ENCODE measurements around the gene BUD23. TPM values are rescaled to one million over a fixed set of nuclear protein-coding genes. Genes with fewer than 3 reads are reported as not detected.

Gene BUD23
- total and polyA plus RNA-seq, 2 donors (not counting 3 experiments of a cell fraction or from before 2014, with no cell fraction given), result 62.1 to 64.6 TPM

DNA sequence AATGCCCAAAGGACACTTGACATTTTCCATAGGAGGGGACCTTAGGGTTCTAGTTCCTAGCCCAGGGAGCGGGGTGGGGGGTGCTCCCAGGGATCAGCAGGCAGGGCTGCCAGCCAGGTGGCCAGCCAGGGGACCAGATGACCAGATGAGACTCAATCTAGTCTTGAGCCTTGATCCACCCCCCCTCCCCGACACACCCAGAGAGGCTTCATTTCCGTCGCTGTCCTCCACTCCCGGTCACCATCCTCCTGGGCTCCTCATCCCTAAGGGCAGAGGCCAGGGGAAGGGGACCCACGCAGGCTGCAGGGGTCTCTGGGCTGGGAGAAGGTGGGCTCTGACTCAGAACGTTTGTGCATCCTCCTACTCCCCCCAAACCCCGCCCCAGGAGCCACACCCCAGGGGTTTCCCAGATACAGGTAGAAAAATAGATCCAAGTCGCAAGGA is 35.1 kb downstream of the BUD23 start:
- H3K27ac ChIP-seq (ENCODE audit: insufficient read depth, low read depth, low read length), result peak overlapping the region; percentile 98
- peaks cover 35% of the 10 kb centered on the region for H3K4me1 ChIP-seq (ENCODE audit: control insufficient read depth, extremely low read depth, insufficient read depth, low read length)
- H3K4me2 ChIP-seq (ENCODE audit: insufficient read depth, low read length), result peak overlapping the region; percentile 48
- H3K9me3 ChIP-seq (replicated peaks; ENCODE audit: control insufficient read depth, insufficient read depth, low read length), result no peaks in the 10 kb centered on the region
- ChIA-PET POLR2A (no interaction called here), CTCF (interaction anchor here (1.0 to 3.4 kb wide), 4 partner anchors 14 to 111 kb away, joined by 5 to 26 read pairs (median 17); no protein-coding TSS in a partner anchor)
- TF ChIP-seq EZH2 (IDR thresholded peaks at IDR 0.05; ENCODE audit: borderline replicate concordance, low read depth, low read length, severe bottlenecking) (no peak), POLR2A (IDR thresholded peaks at IDR 0.05; ENCODE audit: low read depth, low read length) (no peak), GATA2 (IDR thresholded peaks at IDR 0.05; ENCODE audit: insufficient read depth, insufficient read length, low read depth, low read length) (no peak), MYC (IDR thresholded peaks at IDR 0.05; ENCODE audit: low read depth, low read length) (no peak), POLR2AphosphoS5 (IDR thresholded peaks at IDR 0.05; ENCODE audit: insufficient read depth, low read depth, low read length) (no peak), JUN (IDR thresholded peaks at IDR 0.05; ENCODE audit: borderline replicate concordance, insufficient read depth, insufficient read length, low read depth) (no peak), FOS (IDR thresholded peaks at IDR 0.05; ENCODE audit: borderline replicate concordance, insufficient read depth, low read length) (no peak)
- TF ChIP-seq, protein P1, sequence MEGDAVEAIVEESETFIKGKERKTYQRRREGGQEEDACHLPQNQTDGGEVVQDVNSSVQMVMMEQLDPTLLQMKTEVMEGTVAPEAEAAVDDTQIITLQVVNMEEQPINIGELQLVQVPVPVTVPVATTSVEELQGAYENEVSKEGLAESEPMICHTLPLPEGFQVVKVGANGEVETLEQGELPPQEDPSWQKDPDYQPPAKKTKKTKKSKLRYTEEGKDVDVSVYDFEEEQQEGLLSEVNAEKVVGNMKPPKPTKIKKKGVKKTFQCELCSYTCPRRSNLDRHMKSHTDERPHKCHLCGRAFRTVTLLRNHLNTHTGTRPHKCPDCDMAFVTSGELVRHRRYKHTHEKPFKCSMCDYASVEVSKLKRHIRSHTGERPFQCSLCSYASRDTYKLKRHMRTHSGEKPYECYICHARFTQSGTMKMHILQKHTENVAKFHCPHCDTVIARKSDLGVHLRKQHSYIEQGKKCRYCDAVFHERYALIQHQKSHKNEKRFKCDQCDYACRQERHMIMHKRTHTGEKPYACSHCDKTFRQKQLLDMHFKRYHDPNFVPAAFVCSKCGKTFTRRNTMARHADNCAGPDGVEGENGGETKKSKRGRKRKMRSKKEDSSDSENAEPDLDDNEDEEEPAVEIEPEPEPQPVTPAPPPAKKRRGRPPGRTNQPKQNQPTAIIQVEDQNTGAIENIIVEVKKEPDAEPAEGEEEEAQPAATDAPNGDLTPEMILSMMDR (IDR thresholded peaks at IDR 0.05; ENCODE audit: extremely low read depth in 1 of 2, insufficient read depth in 1 of 2, low read depth in 1 of 2, low read length in 2 of 2), result no peak
- TF ChIP-seq, protein P2, sequence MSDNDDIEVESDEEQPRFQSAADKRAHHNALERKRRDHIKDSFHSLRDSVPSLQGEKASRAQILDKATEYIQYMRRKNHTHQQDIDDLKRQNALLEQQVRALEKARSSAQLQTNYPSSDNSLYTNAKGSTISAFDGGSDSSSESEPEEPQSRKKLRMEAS (IDR thresholded peaks at IDR 0.05; ENCODE audit: insufficient read depth, insufficient read length), result no peak
- no peaks in the 10 kb centered on the region for H3K27me3 ChIP-seq (ENCODE audit: control insufficient read depth in 2 of 2, insufficient read depth in 2 of 2, low read length in 2 of 2)
- peaks cover 37% of the 10 kb centered on the region for H3K79me2 ChIP-seq (ENCODE audit: control insufficient read depth, insufficient read depth, low read length)
- intact Hi-C loops (cut with micrococcal nuclease) (loop anchor here (1.0 kb wide), 3 partner anchors 11 to 133 kb away; partner anchors contain the start of genes BUD23 and DNAJC30), dilution Hi-C loops (cut with MboI; ENCODE audit: extremely low pct_ligation_motif_present, low sequenced_read_pairs) (no loop called here)
- H3K9me1 ChIP-seq (replicated peaks; ENCODE audit: control insufficient read depth, extremely low read depth, insufficient read depth, low read length), result no peaks in the 10 kb centered on the region
- no peaks in the 10 kb centered on the region for H3K36me3 ChIP-seq (ENCODE audit: control insufficient read depth in 2 of 2, extremely low read depth in 1 of 2, insufficient read depth in 2 of 2, low read length in 2 of 2)
- no peak overlapping the region for H2AFZ ChIP-seq (ENCODE audit: low read depth, low read length)
- H4K20me1 ChIP-seq (replicated peaks; ENCODE audit: control insufficient read depth, extremely low read depth, insufficient read depth, low read length), result no peaks in the 10 kb centered on the region
- BruUV-seq (replicated peaks), result no TSS peak
- peak overlapping the region; percentile 77 for H3K9ac ChIP-seq (replicated peaks; ENCODE audit: extremely low read depth, insufficient read depth, low read length)
- no peak for DNase-seq (ENCODE audit: low read depth, low spot score)
- no peak for FAIRE-seq
- peak overlapping the region; percentile 42 to 66 (median 57) for H3K4me3 ChIP-seq (replicated peaks in 1 of 3; ENCODE audit: insufficient read depth in 1 of 3, low read depth in 1 of 3, low read length in 3 of 3)

Measured in endothelial cell of umbilical vein (primary cell).